NCI-H1048 (cell line): ENCODE measurements around the gene RBBP9.
"Not testable (repeated sequence)": the region's sequence is repeated elsewhere in the genome, so short reads cannot be mapped to it uniquely, and the experiment has no call there.

ENCODE experiments used
- DNase-seq: peaks from one replicate; lab custom pipeline; 2025; lab: John Stamatoyannopoulos, UW

Gene RBBP9

DNA sequence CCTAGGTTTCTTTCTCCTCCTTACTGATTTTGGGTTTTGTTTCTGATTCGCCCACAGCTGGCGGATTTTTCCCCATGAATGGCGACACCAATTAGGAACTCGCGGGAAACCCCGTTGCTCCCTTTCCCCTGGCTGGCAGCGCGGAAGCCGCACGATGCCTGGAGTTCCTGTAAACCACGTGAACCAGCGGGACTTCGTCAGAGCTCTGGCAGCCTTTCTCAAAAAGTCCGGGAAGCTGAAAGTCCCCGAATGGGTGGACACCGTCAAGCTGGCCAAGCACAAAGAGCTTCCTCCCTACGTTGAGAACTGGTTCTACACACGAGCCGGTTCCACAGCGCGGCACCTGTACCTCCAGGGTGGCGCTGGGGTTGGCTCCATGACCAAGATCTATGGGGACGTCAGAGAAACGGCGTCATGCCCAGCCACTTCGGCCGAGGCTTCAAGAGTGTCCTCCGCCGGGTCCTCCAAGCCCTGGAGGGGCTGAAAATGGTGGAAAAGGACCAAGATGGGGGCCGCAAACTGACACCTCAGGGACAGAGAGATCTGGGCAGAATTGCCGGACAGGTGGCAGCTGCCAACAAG, 7.5 kb upstream of the RBBP9 start:
- DNase-seq = no peak

DNA sequence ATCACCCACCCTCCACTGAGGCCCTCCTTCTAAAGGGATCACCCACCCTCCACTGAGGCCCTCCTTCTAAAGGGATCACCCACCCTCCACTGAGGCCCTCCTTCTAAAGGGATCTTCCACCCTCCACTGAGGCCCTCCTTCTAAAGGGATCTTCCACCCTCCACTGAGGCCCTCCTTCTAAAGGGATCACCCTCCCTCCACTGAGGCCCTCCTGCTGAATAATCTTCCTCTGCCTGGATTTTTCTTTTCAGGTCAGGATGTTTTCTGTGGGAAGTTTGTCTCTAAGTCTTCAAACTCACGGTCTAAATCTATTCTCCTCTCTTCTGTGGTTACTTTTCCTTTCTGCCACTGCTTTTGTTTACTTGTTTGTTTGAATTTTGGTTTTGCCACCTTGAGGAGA, 4.6 kb upstream of the RBBP9 start:
- not testable (repeated sequence) for DNase-seq

DNA sequence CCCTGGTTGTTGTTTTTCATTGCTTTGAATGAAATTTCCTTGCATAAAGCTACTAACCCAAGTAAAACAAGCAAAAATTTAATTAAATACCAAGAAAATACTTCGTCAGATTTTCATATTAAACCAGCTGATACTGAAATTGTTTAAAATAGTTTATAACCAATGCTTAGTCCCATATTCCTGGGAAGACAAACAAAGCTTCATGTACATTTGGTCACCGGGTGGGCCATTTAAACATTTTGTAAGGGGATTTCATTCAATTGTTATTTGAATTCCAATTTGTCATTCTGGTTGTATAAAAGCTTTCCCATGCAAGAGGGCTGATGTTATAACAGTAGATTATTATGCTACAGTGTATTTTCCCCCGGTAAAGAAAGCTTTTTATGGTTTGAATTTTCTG, 578 bp upstream of the RBBP9 start:
- no peak for DNase-seq

DNA sequence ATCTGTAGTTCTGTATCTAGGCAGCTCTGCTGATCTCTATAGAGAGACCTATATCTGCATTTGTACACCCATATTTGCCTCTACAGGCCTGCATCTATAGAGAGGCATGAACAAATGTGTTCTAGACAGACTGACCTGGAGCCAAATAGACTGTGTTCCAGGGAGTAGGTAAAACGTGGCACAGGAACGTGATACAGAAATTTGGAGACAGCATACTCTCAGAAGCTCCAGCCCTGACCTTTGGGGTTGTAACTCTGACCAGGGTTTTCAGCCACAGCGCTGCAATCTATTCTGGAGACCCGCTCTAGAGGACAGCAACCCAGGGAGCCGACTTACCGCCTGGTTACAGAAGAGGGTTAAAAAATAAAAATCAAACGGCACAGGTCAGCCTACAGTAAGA, 983 bp downstream of the RBBP9 start:
- DNase-seq = no peak

DNA sequence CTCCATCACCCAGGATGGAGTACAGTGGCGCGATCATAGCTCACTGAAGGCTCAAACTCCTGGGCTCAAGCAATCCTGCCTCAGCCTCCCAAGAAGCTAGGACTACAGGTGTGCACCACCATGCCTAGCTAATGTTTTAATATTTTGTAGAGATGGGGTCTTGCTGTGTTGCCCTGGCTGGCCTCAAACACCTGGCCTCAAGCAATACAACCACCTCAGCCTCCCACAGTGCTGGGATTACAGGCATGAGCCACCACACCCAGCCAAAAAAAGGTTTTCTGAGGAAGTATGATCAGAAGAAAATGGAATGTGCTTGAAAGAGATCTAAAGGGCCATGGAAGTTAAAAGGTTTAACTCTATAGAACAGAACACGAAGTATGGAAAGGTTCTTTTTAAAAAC, 8.7 kb downstream of the RBBP9 start:
- no peak for DNase-seq

DNA sequence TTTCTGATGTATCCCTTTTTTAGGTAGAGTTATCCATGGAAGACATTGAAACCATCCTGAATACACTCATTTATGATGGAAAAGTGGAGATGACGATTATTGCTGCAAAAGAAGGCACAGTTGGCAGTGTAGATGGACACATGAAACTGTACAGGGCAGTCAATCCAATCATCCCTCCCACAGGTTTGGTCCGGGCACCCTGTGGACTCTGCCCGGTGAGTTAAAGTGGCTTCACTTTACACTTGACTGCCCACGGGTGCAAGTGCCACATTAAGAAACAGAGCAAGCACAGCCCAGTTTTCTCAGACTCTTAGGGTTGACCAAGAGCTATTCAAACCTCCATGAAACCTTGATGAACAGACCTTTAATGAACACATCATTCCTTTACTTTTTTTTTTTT, 15.4 kb downstream of the RBBP9 start:
- no peak for DNase-seq

DNA sequence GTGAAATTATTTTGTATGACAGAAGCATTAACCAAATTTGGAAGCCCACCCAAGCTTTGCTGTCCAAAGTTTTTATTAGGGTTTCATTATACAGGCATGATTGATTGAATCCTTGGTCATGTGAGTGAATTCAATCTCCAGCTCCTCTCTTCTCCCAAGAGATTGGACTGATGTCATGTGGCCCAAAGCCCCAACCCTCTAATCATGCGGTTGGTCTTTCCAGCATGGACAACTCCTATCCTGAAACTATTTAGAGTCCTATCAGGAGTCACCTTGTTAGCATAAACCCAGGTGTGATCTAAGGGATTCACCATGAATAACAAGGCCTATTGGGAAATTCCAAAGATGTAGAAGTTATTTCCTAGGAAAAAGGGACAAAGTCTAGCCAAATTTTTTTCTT, 19.2 kb downstream of the RBBP9 start:
- no peak for DNase-seq

DNA sequence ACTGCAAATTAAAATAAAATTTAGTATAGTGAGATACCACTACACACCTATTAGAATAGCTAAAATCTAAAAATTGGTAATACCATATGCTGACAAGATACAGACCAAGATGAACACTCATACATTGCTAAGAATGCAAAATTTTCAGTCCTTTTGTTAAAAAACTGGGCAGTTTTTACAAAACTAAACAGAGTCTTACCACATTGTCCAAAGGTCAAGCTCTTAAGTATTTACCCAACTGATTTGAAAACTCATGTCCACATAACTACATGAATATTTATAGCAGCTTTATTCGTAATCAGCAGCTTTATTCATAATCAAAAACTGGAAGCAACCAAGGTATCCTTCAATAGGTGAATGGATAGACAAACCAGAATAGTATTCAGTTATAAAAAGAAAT, 19.8 kb downstream of the RBBP9 start:
- no peak for DNase-seq

DNA sequence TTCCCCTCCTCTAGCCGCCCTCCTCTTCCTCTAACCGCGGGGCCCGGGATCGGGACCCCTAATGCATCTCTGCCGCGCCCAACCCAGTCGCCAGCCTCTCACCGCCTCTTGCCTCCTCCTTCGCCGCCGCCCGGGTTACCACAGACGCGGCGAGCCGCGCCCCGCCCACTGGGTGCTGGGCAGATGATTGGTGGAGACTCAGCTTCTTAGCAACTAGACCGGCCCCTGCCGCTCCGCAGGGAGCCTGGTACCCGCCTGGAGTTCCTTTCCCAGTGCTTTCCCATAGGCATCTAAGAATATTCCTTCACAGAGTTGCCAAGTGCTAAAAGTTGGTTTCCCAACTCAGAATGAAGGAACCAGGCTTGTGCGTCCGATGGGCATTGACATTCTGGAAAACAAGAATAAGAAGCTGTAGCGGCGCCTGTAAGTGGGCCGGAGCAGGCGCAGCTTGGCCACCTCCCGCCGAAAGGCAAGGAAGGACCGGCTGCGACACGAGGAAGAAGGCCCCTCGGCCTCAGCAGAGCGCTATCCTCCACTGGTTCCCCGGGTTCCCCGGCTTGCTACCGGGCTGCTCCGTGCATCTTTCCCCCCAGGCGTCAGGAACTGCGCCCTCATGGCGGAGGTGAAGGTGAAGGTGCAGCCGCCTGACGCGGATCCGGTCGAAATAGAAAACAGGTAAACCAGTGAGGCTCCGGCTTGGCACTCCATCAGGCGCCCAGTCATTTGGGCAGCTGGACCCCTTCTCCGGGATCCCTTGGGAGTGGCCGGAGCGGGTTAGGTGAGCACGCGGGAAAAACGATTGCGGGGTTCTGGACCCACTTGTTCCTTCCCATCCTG, 29.9 kb downstream of the RBBP9 start, which contains the start of the genes DZANK1 and POLR3F:
Gene DZANK1, minus strand, starts transcription at position 137 of the 837 bp plus-strand sequence. CDS start 1,672 bp downstream, outside the sequence.
Gene POLR3F, plus strand, starts transcription at position 497 of the 837 bp plus-strand sequence. Its CDS starts 117 bp downstream, at position 614.
- peak; percentile 91 for DNase-seq

DNA sequence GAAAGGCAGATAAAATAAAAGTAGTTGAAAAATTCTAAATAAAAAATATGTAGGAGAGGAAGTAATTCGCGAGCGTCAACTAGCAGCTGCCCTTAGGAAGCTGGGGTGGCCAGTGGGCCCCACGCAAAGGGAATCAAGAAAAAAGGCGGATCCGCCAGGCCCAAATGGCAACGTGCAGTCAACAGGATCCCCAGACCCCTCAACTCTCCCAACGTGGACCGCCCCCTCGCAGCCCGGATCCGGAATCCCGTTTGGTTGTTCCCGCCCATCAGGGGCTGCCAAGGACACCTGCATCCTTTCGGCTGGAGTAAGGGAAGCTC, 30.5 kb downstream of the RBBP9 start:
- DNase-seq = no peak

DNA sequence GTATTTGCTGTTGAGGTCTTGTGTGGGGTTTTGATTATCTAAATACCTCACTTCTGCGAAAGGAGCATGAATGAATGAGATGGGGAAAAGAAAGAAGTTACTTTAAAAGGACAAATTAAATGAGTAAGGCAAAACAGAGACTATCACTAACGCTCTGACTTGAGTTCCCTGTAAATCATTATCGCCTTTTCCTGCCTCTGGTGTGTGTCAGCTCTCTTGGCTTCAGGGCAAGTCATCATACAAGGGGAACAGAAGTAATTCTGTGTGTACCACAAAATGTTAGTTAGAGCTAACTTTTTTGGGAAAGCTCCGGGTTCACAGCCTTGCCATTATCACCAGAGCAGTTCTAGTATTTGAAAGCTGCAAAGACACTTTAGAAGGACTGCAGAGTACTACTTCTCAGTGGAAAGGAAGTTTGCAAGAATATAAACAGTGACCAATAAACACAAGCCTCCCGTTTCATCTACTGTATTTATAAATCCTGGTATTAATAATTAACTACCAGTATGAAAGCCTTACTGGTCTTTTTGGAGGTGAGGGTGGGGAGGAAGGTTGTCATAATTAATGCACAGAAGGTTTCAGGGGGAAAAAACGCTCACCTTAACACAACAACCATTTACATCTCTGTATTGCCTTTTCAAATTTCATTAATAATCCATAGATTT, 31.4 kb downstream of the RBBP9 start:
- DNase-seq = no peak

DNA sequence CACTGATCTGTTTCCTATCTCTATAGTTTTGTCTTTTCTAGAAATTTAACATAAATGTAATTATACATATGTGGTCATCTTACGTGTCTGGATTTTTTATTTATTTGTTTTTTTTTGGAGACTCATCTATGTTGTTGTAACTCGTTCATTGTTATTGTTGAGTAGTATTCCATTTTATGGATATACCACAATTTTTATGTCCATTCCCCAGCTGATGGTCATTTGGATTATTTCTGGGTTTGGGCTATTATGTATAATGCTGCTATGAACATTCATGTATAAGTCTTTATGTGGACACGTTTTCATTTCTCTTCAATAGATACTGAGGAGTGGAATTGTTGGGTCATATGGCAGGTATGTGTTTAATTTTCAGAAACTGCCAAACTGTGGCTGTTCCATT, 40.4 kb downstream of the RBBP9 start:
- no peak for DNase-seq

DNA sequence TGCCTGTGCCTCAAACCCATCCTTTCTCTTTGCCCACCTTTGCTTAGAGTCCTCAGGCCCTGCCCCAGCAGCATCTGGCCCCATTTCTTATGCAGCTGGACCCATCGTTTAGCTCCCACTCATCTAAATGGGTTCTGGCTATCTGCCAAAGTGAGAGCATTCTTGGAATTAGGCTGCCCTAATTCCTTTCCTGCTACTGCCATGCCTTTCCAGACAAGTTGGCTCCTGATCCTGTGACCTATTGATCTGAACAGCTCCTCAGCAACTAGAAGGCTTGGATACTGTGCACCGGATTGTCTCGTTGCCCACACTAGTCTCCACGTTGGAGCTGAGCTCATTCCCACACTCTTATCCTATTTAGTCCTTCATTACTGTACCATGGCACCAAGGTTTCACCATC, 53.1 kb downstream of the RBBP9 start:
- no peak for DNase-seq

DNA sequence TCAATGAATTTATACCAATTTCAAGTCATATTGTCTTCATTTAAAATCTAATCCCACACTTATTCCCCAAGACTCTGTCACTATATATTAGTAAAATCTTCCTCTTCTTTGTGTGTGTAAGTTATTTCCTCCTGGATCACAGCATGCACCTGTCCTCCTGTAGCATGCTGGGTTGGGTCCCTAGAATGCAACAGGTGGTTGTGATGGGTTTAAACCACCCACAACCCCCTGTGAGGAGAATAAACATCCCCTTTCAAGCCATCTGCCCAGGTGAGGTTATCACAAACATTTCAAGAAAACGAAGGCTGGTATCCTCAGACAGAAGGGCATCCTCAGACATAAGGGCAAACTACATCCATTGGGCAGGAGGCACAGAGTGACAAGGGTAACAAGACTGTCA, 56.6 kb downstream of the RBBP9 start:
- no peak for DNase-seq

DNA sequence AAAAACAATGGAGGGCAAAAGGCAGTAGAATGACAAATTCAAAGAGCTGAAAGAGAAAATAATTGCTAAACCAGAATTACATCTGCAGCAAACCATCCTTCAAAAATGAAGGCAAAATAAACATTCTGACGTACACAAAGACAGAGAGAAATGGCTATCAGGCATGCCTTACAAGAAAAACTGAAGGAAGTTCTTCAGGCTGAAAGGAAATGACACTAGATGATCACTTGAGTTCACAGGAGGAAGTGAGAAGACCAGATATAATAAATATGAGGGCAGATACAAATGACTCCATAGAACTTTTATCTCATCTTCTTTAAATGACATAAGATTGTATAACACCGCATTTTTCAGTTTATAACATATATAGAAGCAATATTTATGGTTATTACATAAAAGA, 60.2 kb downstream of the RBBP9 start:
- no peak for DNase-seq
